SIG-M5 treated with dmso at 0.1 percent for 504 hours (cell line): ENCODE measurements around the gene HIPK3.
"Not testable (repeated sequence)": the region's sequence is repeated elsewhere in the genome, so short reads cannot be mapped to it uniquely, and the experiment has no call there.

Experiments used
- DNase-seq: peaks from one replicate; lab custom pipeline; 2025; ENCODE audit not compliant: unreplicated experiment; lab: John Stamatoyannopoulos, UW

The HIPK3 gene

DNA sequence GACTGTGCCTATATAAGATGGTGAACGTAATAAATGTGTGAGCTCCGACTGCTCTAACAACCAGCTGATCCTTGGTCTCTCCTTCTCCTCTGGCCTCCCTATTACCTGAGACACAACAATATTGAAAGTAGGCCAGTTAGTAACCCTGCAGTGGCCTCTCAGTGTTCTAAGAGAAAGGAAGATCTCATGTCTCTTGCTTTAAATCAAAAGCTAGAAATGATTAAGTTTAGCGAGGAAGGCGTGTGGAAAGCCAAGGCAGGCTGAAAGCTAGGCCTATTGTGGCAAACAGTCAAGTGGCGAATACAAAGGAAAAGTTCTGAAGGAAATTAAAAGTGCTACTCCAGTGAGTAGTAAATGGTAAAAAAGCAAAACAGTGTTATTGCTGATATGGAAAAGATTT, 39.5 kb downstream of the HIPK3 start:
- DNase-seq: no peak

DNA sequence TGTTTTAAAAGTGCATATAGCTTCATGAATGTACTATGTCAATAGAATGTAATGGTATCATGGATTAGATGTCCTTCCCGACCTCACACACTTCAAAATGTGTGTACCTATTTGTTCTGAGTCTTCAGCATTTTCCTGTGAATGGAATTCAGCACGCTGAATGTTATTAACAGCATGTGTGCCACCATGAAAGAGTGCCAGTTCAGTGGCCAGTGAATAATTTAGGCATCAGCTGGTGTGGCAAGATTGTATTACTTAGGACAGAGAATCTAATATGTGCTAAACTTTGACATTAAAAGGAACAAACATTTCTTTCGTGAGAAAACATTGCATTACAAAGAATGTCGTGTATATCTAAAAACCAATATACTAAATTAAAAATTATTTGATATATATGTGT, 46.4 kb downstream of the HIPK3 start:
- DNase-seq: no peak

DNA sequence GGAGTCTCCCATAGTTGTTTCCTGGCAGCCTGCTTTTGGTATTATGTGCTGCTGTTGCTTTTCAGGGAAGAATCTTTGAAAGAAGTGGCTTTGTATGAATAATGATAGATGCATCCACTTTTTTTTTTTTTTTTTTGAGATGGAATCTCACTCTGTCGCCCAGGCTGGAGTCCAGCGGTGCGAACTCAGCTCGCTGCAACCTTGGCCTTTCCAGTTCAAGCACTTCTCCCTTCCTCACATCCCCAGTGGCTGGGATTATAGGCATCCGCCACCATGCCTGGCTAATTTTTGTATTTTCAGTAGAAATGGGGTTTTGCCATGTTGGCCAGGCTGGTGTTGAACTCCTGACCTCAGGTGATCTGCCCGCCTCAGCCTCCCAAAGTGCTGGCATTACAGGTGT, 49.6 kb downstream of the HIPK3 start:
- not testable (repeated sequence) for DNase-seq

DNA sequence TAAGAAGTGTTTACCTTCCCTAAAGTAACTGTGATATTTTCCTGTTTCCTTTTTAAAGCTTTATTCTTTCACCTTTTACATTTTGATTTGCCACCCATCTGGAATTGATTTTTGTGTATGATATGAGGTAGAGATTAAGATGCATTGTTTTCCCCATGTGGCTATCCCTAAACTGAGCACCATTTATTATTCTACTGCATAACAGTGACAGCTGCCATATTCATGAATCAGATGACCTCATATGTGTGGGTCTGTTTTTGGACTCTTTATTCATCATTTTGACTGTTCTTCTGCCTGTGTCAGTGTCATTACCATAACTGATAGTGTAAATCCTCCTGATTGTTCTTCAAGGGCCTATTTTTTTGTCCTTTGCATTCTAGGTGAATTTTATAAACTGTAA, 50.8 kb downstream of the HIPK3 start:
- DNase-seq: no peak

DNA sequence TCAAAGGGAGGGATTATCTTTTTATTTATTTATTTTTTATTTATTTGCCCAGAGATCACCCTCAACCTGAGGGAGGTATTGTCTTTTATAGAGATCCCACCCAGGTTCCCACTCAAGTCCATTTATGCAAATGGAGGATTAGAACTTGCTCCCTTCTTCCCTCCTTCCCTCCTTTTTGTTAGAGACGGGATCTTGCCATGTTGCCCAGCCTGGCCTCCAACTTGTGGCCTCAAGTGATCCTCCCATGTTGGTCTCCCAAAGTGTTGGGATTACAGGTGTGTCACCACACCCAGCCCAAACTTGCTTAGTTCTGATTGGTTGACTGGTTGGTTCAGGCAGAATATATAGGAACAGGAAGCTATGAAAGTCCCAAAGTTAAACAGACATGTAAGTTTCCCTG, 51.9 kb downstream of the HIPK3 start:
- no peak for DNase-seq

DNA sequence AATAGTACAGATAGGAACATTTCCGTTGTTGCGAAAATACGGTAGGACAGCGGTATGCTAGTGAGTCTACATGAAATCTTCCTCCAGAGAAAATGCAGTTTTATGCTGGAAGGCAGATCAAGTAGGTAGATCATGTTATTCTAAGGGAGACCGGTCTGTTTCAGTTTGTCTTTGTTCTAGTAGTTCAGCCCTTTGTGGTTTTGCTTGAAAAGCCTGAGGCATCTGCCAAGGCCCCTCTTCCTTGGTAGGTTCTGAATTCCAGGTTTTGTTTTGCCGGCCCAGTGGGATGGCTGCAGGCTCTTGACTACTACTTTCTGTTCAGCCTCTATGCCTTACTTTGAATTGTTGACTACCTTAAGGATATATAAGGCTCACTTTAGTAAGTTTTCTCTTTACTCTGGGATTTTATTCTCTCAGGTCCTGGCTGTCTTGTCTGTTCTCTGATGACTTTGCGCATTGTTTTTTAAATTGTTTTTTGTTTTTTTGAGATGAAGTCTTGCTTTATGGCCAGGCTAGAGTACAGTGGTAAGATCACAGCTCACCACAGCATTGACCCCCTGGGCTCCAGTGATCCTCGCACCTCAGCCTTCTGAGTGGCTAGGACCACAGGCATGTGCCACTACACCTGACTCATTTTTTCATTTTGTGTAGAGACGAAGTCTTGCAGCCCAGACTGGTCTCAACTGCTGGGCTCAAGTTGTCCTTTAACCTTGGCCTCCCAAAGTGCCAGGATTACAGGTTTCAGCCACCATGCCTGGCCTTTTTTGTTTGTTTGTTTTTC, 53.7 kb downstream of the HIPK3 start:
- no peak for DNase-seq

DNA sequence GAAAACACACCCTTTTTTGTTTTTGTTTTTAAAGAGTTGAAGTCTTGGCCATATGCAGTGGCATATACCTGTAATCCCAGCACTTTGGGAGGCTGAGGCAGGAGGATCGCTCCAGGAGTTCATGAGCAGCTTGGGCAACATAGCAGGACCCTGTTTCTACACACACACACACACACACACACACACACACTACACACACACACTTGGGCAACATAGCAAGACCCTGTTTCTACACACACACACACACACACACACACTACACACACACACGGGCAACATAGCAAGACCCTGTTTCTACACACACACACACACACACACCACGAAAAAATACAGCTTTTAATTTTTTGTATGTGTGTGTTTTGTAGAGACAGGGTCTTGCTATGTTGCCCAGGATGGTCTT, 54.5 kb downstream of the HIPK3 start:
- no peak for DNase-seq

DNA sequence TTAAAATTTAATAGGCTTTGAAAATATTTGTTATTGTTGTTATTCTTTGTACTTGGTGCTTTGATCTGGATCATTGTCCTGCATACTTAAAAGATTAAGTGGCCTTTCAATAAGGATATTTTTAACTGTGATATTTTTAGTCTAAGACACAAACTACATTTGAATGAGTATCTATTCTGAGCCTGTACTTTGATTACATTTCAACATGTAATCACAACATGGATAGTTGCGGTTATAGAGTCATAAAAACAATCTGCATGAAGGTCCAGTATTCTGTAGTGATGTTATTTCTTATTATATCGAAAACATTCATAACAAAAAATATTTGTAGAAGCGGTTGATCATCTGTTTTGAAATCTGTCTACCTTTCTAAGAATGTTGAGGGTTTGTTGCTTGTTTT, 58.6 kb downstream of the HIPK3 start:
- no peak for DNase-seq

DNA sequence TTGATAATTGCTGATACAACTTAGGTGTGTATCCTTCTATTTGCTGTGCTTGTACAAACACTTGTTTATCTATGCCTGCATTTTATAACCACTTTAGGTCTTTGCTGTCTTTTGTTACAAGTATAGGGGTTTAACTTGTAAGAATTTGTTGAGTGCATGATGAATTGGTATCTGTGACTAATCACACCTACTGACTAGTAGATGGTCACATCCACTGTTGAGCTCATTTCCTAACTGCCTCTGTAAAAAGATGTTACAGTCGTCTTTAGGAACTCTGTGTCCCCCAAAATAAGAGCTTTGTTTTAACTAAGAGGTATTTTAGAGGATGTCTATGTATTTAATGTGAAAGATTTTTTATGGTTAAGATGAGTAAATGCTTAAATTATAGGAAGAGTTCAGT, 60.5 kb downstream of the HIPK3 start:
- DNase-seq: no peak

DNA sequence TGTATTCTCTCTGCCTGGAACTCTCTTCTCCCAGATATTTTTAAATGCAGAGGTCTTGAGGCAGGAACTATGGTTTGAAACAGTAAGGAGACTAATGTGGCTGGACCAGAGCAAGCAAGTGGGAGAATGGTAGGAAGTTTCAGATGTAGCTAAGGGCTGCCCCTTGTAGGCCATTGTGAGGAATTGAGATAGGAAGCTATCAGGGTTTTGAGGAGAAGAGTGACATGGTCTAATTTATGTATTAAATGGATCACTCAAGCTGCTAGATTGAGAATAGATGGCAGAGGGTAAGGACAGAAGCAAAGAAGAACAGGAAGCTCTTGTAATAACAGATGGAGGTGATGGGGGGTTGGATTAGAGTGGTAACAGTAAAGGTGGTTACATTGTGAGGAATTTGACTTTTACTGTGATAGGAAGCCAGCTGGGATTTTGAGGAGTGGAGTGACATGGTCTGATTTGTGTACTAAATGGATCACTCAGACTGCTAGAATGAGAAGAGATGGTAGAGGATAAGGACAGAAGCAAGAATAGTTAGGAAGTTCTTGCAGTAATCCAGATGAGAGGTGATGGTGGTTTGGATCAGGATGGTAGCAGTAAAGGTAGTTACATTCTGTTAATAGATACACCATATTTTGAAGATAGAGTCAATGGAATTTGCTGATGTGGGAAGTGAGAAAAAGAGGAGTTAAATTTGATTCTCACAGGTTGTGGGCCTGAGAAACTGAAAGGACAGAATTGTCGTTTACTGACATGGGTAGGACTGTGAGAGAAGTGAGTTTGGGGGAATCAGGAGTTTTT, 63.0 kb downstream of the HIPK3 start:
- no peak for DNase-seq

DNA sequence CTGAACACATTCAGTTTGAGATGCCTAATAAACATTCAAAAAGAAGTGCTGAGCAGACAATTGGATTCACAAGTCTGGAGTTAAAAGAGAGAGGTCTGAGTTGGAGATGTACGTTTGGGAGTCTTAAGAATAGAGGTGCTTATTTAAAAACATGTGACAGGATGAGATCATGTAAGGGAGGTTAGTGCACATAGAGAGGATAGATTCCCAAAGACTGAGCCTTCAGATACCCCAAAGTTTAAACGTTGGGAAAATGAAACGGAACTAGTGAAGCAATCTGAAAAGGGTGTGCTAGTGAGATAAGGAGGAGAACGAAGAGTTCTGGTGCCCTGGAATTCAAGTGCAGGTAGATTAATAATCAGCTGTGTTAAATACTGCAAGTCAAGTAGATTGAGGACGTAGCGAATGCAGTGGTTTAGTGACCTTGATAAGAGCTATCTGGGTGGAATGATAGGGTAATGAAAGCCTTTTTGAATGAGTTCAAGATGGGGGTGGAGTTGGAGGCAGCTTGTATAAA, 63.7 kb downstream of the HIPK3 start:
- DNase-seq: no peak

DNA sequence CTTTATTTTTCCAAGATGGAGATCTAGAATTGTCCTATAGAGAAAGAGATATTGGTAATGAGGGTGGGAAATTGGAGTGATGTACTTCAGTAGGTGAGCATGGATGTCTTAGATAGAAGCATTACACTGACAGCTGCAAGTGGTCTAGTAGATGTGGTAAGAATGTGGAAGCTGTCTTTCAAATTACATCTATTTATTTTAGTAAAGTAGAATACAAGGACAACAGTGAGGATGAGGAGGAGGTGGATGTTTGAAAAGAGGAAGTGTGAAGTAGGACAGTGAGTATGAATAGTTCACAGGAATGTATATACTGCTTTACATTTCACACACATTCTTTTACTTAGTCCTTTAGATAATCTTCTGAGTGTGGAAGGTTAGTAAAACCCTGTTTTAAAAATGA, 64.2 kb downstream of the HIPK3 start:
- peak; percentile 48 for DNase-seq

DNA sequence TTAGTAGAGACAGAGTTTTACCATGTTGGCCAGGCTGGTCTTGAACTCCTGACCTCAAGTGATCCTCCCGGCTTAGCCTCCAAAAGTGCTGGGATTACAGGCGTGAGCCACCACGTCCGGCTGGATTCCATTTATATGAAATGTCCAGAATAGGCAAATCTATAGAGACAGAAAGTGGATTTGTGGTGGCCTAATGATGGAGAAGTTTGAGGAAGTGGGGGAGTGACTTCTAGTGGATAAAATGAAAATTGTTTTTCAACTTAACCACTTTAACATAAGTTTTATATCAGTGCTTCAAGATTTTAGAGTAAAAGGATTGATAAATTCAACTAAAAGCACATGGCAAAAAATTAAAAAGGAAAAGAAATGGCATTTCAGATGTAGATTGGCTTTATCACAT, 66.2 kb downstream of the HIPK3 start:
- no peak for DNase-seq

DNA sequence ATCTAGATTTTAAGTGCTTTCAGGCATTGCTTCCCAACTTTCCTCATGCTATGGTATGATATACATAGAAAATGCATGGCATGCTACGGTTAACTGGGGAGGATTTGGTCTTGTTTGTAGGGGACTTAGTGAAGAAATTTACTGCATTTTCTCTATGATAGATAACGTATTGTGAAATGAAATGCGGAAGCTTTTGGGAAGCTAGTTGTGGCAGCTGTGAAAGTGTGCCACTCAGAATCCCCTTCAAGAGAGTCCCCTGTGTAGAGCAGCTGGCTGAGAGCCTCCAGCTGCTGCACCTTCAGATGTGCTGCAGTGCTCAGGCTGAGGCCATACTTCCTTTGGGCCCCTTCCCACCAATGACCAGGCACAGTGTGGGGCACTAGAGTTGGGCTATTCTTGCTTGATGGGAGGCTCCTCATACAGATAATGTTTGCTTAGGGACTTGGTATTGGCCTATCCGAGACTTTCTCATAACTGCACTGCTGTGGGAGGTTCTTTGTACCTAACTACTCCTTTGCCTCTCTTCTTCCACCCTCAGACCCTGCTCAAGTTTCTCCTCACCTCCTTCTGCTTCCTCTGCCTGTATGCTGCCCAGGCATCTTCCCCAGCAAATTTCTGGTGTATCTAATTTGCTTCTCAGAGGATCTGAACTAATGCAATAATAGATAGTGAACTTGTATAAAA, 67.3 kb downstream of the HIPK3 start:
- DNase-seq: peak; percentile 64

DNA sequence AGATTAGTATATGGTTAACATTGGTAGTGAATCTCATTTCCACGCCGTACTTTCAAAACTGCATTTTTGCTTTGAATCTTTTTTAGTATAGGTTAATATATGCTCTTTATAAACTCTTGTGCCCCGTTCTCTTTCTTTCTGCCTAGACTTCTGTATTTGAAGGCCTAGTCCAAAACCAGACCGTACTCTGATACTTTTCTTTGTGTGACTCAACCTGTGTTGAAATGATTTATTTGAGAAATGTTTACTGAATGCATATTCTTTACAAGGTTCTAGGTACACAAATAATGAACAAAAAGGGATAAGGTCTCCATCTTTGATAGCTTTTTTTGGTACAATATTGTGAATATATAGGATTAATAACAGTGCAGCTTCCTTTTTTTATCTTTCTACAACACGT, 68.3 kb downstream of the HIPK3 start:
- DNase-seq: no peak

DNA sequence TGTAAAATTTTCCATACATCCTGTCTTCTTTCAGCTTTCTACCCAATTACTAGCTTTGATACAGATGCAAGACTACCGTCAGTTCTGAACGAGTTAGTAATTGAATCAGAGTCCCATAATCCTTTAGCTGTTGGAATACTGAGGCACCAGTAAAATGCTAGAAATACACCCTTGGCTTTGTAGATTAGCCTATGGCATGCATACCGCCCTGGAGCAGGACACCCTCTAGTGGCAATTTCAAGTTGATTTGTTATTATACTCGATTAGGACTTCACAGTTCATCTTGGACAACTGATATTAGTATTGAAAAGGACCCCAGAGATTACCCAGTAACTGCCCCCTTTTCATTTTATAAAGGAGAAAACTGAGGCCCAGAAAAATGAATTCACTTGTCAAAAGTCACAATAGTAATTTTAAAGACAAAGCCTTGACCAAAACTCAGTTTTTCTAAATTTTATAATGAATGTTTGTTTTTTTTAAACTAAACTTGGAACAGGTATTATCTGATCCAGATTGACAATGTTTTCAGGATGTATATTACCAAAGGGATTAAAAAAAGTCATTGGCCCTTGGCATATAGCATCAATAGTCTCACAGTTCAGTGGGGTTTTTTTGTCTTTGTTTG, 72.6 kb downstream of the HIPK3 start:
- peak; percentile 74 for DNase-seq

DNA sequence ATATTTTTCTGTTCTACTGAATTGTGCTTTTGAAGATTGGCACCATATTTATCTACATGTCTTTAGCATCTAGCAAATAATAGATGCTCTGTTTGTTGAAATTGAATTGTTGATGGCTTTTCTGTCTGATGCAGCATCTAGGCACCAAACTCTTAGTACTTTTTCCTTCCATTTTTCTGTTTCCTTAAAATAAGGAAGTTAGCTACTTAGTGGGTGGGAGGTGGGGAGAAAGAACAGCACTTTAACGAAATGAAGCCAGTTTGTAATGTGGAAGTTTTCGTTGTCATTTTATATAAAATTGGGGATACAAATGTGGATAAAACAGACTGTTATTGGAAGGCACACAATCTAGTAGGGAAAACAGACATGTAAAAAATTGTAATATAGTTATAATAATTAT, 76.6 kb downstream of the HIPK3 start:
- peak; percentile 38 for DNase-seq

DNA sequence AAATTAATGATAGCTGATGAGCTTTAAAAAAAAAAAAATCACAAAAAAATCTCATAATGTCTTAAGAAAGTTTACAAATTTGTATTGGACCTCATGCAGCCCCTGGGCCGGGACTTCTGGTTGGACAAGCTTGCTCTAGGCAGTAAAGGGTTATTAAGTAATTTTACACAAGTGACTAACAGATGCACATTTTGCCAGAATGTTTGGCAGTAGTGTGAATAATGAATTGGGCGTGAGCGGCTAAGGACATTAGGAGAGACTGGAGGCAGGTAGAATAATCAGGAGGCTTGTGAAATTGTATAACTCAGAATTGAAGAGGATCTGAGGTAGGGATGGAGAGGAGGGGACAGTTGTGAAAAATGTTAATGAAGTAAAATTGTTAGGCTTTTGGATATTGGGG, 77.4 kb downstream of the HIPK3 start:
- no peak for DNase-seq

DNA sequence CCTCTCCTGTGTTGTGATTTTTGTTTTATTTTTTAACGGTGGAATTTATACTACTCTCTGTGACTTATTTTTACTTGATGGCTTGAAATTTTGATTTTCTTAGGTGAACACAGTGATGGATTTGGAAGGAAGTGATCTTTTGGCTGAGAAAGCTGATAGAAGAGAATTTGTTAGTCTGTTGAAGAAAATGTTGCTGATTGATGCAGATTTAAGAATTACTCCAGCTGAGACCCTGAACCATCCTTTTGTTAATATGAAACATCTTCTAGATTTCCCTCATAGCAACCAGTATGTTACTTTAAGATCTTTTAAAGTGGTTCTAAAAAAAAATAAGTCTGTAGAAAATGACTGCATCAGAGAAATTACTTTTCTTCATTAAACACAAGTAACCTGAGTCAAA, 82.1 kb downstream of the HIPK3 start:
- no peak for DNase-seq

DNA sequence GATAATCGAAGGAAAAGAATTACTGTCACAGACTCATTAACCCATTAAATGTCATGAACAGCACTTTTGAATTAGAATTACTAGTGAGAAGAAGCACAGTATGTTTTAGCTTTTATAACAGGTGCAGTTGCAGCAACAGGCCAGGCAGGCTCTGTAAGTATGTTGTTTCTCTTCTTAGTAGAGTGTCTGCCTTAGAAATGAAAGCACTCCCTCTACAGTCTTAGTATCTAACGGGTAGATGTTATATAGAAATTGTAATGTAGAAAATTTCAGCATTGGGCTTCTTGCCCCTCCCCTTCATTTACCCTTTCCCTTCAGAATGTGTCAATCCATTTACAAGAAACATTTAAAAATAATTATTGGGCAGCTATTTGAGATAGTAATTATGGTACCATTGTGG, 87.4 kb downstream of the HIPK3 start:
- no peak for DNase-seq

DNA sequence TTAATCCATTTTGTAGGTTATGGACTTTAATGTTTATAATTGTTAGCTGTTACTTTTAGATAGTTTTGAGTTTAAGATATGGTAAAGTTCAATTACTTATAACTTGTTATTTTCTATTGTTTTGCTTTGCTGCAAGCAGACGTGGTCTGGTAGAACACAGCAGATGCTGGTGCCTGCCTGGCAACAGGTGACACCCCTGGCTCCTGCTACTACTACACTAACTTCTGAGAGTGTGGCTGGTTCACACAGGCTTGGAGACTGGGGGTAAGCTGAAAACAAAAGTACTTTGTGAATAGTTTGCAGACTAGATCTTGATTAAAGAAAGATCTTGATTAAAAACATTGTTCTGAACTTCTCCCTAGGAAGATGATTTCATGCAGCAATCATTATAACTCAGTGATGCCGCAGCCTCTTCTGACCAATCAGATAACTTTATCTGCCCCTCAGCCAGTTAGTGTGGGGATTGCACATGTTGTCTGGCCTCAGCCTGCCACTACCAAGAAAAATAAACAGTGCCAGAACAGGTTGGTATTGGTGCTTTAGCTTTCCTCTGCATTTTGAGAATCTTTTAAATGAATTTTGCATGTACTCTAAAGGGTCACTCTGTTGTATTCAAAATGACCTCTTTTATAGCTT, 90.4 kb downstream of the HIPK3 start:
- DNase-seq: no peak
